ENCODE results near the gene SLC25A21.
A peak's percentile ranks its signal among the peaks of the same experiment; 100 is the strongest.

SLC25A21 gene

DNA sequence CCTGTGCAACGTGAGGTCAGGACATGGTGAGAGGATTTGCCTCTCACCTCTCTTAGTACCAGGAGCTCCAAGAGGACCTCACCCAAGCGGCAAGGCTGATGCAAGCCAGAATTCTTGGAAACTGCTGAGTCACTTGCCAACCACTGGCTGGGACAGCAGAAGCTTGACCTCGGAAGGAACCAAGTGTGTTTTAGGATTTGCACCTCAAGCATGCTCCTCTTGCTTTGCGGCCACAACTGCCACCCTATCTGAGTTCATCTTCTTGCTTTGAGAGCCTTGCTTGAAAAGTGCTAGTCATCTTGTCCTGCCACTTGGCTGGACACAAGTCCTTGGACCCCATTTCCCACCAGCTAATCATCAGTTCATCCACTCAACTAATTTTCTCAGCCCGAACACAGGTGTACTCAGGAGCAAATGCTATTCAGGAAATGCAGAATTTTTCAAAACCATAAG lies 195.8 kb downstream of the SLC25A21 start:
- DNase-seq: no peak

DNA sequence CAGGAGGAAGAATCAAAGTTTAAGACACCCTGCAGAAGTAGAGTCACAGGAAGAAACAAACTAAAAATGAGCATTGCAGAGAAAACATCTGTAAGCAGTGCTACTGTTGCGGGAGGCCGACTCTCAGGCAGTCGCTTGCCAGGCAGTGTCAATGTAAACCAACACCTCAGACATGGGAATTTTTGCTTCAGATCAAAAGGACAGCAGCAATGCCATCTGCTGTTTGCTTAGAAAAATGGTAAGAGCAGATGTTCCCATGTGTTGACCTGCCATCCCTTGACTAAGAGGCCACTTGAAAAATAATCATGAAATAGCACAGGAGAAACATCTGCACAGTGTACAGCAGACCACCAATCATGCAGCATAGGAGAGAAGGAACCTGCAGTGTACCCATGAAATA lies 196.6 kb downstream of the SLC25A21 start:
- peak in 1 of 2 experiments; percentile 39 for DNase-seq

GRCh38 chr14:36974985-36975384 lies 197.4 kb downstream of the SLC25A21 start:
- DNase-seq: no peak

- no peak for DNase-seq
Measured at GRCh38 chr14:36973806-36974442, 198.5 kb downstream of the SLC25A21 start.

DNA sequence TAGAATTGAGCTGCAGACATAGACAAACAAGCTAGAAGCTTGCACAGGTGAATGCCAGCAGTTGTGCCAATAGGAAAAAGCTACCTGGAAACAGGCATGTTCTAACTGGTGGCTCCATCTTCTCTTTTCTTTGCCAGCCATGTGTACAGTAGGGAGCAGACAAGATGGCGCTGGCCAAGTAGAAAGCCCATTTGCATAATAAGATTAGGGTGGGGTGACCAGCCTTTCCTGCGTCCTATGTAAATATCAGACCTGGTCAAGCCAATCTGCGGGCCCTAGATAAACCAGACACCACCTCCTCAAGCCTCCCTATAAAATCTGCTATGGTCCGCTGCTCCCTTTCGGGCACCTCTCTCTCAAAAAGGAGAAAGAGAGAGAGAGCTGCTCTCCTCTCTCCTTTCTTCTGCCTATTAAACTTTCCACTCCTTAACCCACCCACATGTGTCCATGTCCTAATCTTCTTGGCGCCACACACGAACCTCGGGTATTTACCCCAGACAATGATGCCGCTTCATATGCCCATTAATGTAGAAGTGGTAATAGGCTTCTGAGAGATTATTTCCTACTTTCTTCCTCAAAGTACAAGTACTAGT lies 201.0 kb downstream of the SLC25A21 start:
- DNase-seq: no peak

DNA sequence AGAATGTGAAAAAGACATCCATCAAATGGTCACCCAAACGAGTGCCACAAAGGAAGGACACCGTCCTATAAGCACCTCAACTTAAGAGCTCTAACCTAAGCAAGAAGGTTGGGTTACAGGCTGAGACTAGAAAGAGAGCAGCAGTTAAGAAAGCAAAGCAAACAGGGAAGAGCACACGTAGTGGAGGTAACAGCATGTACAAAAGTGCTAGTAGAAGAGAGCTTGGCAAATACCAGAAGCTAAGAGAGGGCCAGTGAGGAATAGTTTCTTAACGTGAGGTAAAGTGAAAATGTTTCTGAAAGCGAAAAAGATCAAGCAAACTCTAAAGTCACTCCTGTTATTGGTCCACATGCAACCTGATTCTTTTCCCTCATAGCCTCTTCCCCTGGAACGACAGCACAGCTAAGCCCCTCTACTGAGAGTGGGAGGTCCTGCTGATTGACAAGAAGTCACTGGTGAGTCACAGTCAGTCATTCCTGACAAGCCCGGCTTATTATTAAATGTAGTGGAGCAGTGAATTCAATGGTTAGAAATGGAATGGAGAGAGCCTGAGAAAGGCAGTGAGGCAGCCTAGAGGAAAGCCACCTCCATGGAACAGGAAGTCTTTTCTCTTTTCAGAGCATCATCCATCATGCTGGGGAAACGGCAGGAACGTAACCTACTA lies 204.4 kb downstream of the SLC25A21 start:
- DNase-seq: no peak

DNA sequence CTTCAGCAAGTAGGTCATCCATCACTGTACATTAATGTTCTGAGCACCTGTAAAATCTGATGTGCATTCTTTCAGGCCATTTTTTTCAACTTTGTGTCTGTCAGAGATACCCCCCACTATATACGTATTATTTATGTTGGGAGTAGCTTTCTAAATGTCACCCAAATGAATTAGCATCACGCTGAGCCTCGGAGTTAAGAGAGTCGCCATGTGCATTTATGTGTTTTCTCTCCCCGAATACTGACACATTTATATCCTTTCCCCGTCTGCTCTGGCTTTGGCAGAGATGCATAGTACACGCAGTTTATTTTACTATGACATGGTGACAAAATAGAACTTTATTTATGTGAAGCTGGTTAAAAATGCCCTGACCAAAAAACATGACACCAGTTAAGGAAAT lies 216.4 kb downstream of the SLC25A21 start:
- DNase-seq: no peak

DNA sequence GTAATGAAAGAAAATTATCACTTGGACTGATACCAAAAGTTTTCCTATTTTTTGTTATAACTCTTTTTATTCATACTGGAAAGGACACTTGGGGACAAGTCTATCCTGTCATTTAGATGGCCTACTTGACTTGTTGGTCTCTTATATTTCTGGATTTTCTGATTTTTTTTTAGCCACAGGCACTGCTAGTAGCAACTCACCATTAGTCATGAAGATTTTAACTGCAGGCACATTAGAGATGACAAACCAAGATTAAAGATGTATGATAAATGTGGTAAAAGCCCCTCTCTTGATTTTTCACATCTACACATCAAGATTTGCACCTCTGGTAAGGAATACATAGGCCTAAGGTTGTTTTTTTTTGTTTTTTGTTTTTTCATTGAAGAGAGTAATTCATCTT lies 217.0 kb downstream of the SLC25A21 start:
- DNase-seq: no peak

GRCh38 chr14:36952689-36953088 lies 219.7 kb downstream of the SLC25A21 start:
- DNase-seq: no peak

DNA sequence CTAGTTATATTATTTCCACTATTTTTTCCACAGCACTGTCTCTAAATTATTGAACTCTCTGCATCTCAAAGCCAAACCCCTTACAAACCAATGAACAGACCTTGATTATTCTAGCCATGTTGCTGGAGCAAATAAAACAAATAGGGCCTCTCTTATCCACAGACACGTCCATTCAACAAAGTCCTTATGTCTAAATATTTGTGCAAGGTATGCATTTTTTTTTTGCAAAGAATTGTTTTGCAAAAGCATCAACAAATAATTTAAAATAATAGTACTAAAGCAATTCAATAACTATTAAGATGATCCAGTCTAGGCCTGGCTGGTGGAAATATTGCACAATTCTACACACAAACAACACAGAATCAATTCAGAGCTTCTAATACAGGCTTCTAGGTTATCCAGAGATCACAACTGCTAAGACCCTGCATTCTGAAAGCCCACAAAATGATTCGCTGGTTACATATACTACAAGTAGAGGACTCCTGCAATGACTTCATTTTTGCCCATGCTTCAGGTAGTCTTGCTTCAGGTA lies 221.0 kb downstream of the SLC25A21 start:
- DNase-seq: no peak

DNA sequence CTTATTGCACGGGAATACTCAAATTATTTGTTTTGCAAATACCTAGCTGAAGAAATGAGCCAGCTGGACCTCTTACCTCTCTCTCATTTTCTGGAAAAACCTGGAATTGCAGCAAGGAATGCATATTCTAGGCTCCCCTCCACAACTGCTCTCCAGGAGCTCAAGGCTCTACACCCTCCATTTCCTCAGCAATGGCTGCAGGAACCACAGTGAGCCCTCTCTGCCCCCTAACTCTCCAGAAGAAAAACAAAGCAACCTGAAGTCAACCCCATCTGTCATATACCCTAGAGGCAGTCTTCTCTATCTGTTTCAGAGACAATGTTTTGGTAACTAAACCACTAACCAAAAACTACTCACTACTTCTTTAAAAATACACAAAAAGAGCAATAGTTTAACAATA lies 221.6 kb downstream of the SLC25A21 start:
- no peak for DNase-seq

DNA sequence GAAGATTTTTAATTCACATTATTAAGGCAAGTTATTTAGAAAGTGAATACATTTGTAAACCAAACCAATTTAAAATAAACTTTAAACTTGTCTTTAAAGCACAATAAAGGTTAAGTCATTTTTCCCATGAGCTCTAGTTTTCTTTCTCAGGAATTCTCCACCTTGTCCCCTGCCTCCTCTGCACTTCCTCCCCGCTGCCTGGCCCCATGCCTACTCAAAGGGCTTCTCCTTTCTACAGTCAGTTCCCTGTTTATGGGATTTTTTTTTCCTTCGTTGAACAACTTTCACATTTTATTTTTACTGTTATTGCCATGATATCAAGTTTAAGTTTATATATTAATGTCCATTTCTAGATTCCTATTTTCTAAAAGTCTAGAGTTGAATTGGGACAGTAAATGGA lies 223.0 kb downstream of the SLC25A21 start:
- no peak for DNase-seq

GRCh38 chr14:36948157-36948859 lies 224.1 kb downstream of the SLC25A21 start:
- DNase-seq: no peak

DNA sequence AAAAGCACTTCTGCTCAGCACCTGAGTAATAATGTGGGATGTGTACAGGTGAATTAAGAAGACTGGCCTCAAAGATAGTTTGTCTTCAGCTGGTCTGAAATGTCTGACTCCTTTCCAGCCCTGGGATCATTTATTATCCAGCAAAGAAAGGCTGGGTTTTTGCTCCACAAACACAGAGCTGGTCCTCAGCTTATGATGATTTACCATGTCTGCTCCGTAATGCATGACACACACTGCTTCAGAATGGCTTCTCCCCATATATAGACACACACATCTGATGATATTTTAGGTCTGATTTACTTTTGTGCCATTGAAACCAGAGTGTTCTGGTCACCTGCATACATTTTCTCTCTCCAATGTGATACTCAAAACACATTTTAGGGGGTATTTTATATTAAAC lies 225.0 kb downstream of the SLC25A21 start:
- DNase-seq: no peak

DNA sequence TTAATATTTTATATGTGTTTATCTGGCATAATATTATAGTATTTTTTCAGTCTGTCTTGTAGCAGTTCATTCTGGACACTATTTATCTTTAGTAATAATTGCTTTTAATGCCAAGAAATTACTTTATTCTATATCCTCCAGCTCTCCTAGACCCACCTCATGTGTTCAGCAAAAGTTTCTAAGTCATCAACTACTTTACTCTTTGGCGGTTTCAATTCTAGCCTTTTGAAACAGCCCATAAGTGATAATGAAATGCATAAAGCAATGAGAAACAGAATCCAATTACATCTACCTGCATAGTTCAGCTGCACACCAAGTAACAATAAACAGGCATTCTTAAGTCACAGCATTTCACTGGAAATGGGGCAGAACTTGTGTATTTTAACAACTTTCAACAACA lies 225.5 kb downstream of the SLC25A21 start:
- DNase-seq: no peak

GRCh38 chr14:36944307-36945010 lies 227.9 kb downstream of the SLC25A21 start:
- DNase-seq: no peak

- DNase-seq: no peak
Measured at GRCh38 chr14:36942522-36943245, 229.7 kb downstream of the SLC25A21 start.

GRCh38 chr14:36941783-36942521 lies 230.5 kb downstream of the SLC25A21 start:
- peak; percentile 49 to 79 for DNase-seq

DNA sequence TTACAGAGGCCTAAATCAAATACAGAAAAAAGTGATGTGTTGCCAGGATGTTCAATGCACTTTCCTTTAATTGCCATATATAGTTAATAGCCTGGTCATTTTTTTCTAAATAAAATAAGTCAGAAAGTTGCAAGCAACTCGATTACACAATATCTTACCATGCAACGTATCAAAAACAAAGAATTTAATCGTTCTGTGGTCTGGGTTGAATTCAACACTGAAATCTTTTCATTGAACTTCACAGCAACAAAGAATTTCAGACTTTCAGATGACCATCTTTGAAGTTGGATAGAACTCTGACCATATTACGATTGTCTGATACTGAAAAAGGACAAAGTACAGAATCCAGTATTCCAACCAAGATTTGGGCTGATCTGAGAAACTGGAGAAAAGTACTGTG lies 231.9 kb downstream of the SLC25A21 start:
- no peak for DNase-seq

- no peak for DNase-seq
Measured at GRCh38 chr14:36939265-36939664, 233.1 kb downstream of the SLC25A21 start.

DNA sequence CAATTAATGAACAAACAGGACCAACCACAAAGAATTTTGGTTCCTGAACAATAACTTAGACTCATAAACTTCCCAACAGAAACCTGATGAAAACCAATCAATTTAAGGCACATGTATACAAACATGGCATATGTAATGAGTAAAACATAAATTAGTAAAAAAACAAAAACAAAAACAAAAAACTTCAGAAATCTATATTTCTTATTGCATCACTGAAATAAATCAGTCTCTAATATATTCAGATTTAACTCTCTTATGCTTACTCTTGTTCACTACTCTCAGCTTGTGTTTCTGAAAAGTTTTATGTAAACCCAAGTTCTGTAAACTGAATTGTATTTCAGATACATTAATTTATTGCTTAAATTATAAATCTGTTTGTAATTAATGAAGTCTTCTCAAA lies 233.7 kb downstream of the SLC25A21 start:
- DNase-seq: no peak
